Sigmoid colon (tissue), 7 donors: ENCODE results near the gene FIBP. TPM values are rescaled to one million over a fixed set of nuclear protein-coding genes. Genes with fewer than 3 reads are reported as not detected.

ENCODE experiments used
- DNase-seq: peaks from one replicate; pipeline ENCODE4 v3.0.0-alpha.2; 2019
- H3K27ac ChIP-seq, 4 donors: fragments of 200-600 bp; sonication (generic); one replicate each; pipeline ENCODE4 v1.5.1; 2016 to 2019; ENCODE audit warnings: mild to moderate bottlenecking in 1 of 4
- H3K27me3 ChIP-seq, 3 donors: fragments of 200-600 bp; sonication (generic); one replicate each; pipeline ENCODE4 v1.5.1; 2019; ENCODE audit warnings: mild to moderate bottlenecking in 1 of 3
- H3K36me3 ChIP-seq, 4 donors: fragments of 200-600 bp; sonication (generic); one replicate each; pipeline ENCODE4 v1.5.1; 2016 to 2019
- H3K4me1 ChIP-seq, 4 donors: fragments of 200-600 bp; sonication (generic); one replicate each; pipeline ENCODE4 v1.5.1; 2017 to 2019
- H3K4me3 ChIP-seq, 4 donors: fragments of 200-600 bp; sonication (generic); one replicate each; pipeline ENCODE4 v1.5.1; 2017 to 2019; ENCODE audit warnings: mild to moderate bottlenecking in 2 of 4, moderate library complexity in 1 of 4
- H3K9me3 ChIP-seq, 4 donors: fragments of 200-600 bp in 3 of 4; sonication (generic) in 3 of 4; one replicate each; pipeline versions ENCODE4 v1.5.1 to v1.6.1; 2013 to 2019
- CTCF ChIP-seq, 4 experiments: fragments of 450-650 bp in 3 of 4; fragments of 200-600 bp in 1 of 4; IDR thresholded peaks; one replicate each; pipeline ENCODE4 v1.5.1; 2016 to 2019; ENCODE audit warnings: antibody characterized with exemption in 4 of 4, mild to moderate bottlenecking in 3 of 4, moderate library complexity in 2 of 4
- EP300 ChIP-seq, 4 donors: sonication (generic); formaldehyde crosslinking; IDR thresholded peaks; one replicate each; pipeline ENCODE4 v1.6.1; 2017; ENCODE audit warnings: antibody characterized with exemption in 4 of 4
- POLR2A ChIP-seq, 2 donors: fragments of 450-650 bp; IDR thresholded peaks; one replicate each; pipeline ENCODE4 v1.6.1; 2016; ENCODE audit warnings: antibody characterized with exemption in 2 of 2, mild to moderate bottlenecking in 2 of 2, moderate library complexity in 2 of 2
- POLR2AphosphoS5 ChIP-seq, 4 donors: sonication (generic); formaldehyde crosslinking; IDR thresholded peaks; one replicate each; pipeline ENCODE4 v1.6.1; 2017; ENCODE audit warnings: antibody characterized with exemption in 4 of 4
- WGBS, 2 donors: extraction: QIAGEN DNeasy Blood & Tissue Kit; methylation state at CpG; one replicate each; pipeline ENCODE4 v1.1.7; 2013; 5-methylcytosine and 5-hydroxymethylcytosine counted together
- intact Hi-C: fragments of 100-400 bp; cut with DNase I; formaldehyde crosslinking; loops from one replicate; pipeline ENCODE4 v1.15.1; 2023
- polyA plus RNA-seq, 3 donors: library from polyadenylated mRNA; stranded (reverse); fragments of 200-250 nt; gene quantifications; one replicate each; pipeline ENCODE4 v1.2.3, GENCODE V29; 2013
- total RNA-seq, 4 donors: library from RNA; depleted of rRNA; stranded (reverse); fragments of >200 nt; gene quantifications; one replicate each; pipeline ENCODE4 v1.1.0, GENCODE V29; 2016
- donor health status: healthy with polysubstance abuse.
- donor health status: Bipolar disorder and iron deficiency.
- donor health status: healthy.

FIBP gene
- total and polyA plus RNA-seq, 7 donors, result 37.5 to 66.1 (median 54.4) TPM

DNA sequence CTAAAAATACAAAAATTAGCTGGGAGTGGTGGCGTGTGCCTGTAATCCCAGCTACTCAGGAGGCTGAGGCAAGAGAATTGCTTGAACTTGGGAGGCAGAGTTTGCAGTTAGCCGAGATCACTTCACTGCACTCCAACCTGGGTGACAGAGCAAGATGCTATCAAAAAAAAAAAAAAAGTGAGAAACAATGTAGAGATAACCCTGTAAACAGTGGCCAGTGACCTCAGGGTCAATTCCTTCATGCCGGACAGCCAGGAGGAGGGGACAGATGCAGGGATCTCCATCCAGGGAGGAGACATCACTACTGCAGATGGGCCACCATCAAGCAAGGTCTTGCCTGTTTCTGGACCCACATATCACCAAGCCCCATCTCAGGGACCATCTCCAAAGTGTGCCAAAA lies 40.5 kb downstream of the FIBP start:
- intact Hi-C loops, result no loop called here
- H3K4me1 ChIP-seq, result peaks cover 0 to 5% (median 1%) of the 10 kb centered on the region in 4 donors
- 96% methylated on average over 3 of the region's 3 CpGs for WGBS, 2 donors
- H3K27me3 ChIP-seq, result no peaks in the 10 kb centered on the region
- H3K27ac ChIP-seq, result no peak overlapping the region
- H3K36me3 ChIP-seq, result peaks cover 2 to 22% (median 12%) of the 10 kb centered on the region in 4 donors
- H3K4me3 ChIP-seq, result no peak overlapping the region
- TF ChIP-seq POLR2AphosphoS5 (IDR thresholded peaks at IDR 0.05), result no peak
- TF ChIP-seq POLR2A (IDR thresholded peaks at IDR 0.05), result no peak
- TF ChIP-seq EP300 (IDR thresholded peaks at IDR 0.05), result no peak
- TF ChIP-seq CTCF (IDR thresholded peaks at IDR 0.05), result no peak
- H3K9me3 ChIP-seq, result peaks cover 0 to 6% (median 2%) of the 10 kb centered on the region in 4 donors
- no peak for DNase-seq

GRCh38 chr11:65844231-65844872 lies 43.9 kb downstream of the FIBP start:
- no peak for DNase-seq
- H3K4me1 ChIP-seq, result no peaks in the 10 kb centered on the region

GRCh38 chr11:65843811-65844210 lies 44.5 kb downstream of the FIBP start:
- intact Hi-C loops, result no loop called here
- no peak for DNase-seq
- no peaks in the 10 kb centered on the region for H3K4me1 ChIP-seq
- no peak overlapping the region for H3K4me3 ChIP-seq
- no peaks in the 10 kb centered on the region for H3K36me3 ChIP-seq
- TF ChIP-seq EP300 (IDR thresholded peaks at IDR 0.05), result no peak
- TF ChIP-seq POLR2A (IDR thresholded peaks at IDR 0.05), result no peak
- TF ChIP-seq POLR2AphosphoS5 (IDR thresholded peaks at IDR 0.05), result no peak
- TF ChIP-seq CTCF (IDR thresholded peaks at IDR 0.05), result no peak
- 35 to 89% methylated on average over 3 of the region's 3 CpGs for WGBS, 2 donors
- H3K27ac ChIP-seq, result no peak overlapping the region
- H3K27me3 ChIP-seq, result no peaks in the 10 kb centered on the region
- H3K9me3 ChIP-seq, result no peaks in the 10 kb centered on the region

More at GRCh38 chr11:65844231-65844872, 43.9 kb downstream of the FIBP start:
- whole genome bisulfite sequencing, 2 donors, result 32 to 73% methylated on average over 10 of the region's 10 CpGs
- H3K36me3 ChIP-seq, result no peaks in the 10 kb centered on the region
- no peaks in the 10 kb centered on the region for H3K9me3 ChIP-seq
- H3K4me3 ChIP-seq, result no peak overlapping the region
- TF ChIP-seq EP300 (IDR thresholded peaks at IDR 0.05) (no peak), CTCF (IDR thresholded peaks at IDR 0.05) (no peak), POLR2A (IDR thresholded peaks at IDR 0.05) (no peak), POLR2AphosphoS5 (IDR thresholded peaks at IDR 0.05) (no peak)
- intact Hi-C loops, result no loop called here
- H3K27me3 ChIP-seq, result no peaks in the 10 kb centered on the region
- H3K27ac ChIP-seq, result no peak overlapping the region

DNA sequence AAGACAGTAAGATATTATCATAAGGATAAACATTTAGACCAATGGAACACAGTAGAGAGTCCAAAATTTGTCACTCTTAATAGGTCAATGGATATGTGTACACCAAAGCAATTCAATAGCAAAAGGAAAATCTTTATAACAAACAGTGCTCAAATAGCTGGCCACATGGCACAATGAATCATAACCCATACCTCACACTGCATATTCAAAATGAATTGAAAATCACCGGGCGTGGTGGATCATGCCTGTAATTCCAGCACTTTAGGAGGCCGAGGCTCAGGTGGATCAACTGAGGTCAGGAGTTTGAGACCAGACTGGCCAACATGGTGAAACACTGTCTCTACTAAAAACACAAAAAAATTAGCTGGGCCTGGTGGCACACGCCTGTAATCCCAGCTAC lies 46.1 kb downstream of the FIBP start:
- H3K4me1 ChIP-seq, result no peaks in the 10 kb centered on the region
- TF ChIP-seq CTCF (IDR thresholded peaks at IDR 0.05), result no peak
- TF ChIP-seq POLR2AphosphoS5 (IDR thresholded peaks at IDR 0.05), result no peak
- TF ChIP-seq EP300 (IDR thresholded peaks at IDR 0.05), result no peak
- no peak for TF ChIP-seq POLR2A (IDR thresholded peaks at IDR 0.05)
- H3K27me3 ChIP-seq, result no peaks in the 10 kb centered on the region
- WGBS, 2 donors, result 63 to 87% methylated on average over 4 of the region's 4 CpGs
- intact Hi-C loops, result no loop called here
- no peak overlapping the region for H3K27ac ChIP-seq
- no peaks in the 10 kb centered on the region for H3K36me3 ChIP-seq
- DNase-seq, result peak; percentile 13
- H3K4me3 ChIP-seq, result no peak overlapping the region
- no peaks in the 10 kb centered on the region for H3K9me3 ChIP-seq

- H3K27ac ChIP-seq, result no peak overlapping the region
- TF ChIP-seq POLR2A (IDR thresholded peaks at IDR 0.05), result no peak
- TF ChIP-seq EP300 (IDR thresholded peaks at IDR 0.05), result no peak
- no peak for TF ChIP-seq CTCF (IDR thresholded peaks at IDR 0.05)
- no peak for TF ChIP-seq POLR2AphosphoS5 (IDR thresholded peaks at IDR 0.05)
- no peaks in the 10 kb centered on the region for H3K27me3 ChIP-seq
- 5 to 51% methylated on average over 6 of the region's 6 CpGs for WGBS, 2 donors
- peaks cover 0 to 21% (median 16%) of the 10 kb centered on the region in 4 donors for H3K4me1 ChIP-seq
- H3K4me3 ChIP-seq, result peak overlapping the region; percentile 36 to 65 (median 58)
- no peaks in the 10 kb centered on the region for H3K9me3 ChIP-seq
- no peaks in the 10 kb centered on the region for H3K36me3 ChIP-seq
- intact Hi-C loops, result no loop called here
- no peak for DNase-seq
Measured at GRCh38 chr11:65834202-65834601, 54.1 kb downstream of the FIBP start.
